Heart left ventricle (tissue), 16 donors: ENCODE measurements around the gene MARCHF2. TPM values are rescaled to one million over a fixed set of nuclear protein-coding genes. Genes with fewer than 3 reads are reported as not detected.

ENCODE experiments used
- ATAC-seq, 4 donors: fragments of 200-7000 bp; cut with Tn5 transposase; one replicate each; pipeline ENCODE4 v1.9.1; 2020 to 2022; ENCODE audit warnings: moderate library complexity in 4 of 4, mild to moderate bottlenecking in 3 of 4, moderate number of reproducible peaks in 1 of 4
- DNase-seq, 5 donors: peaks; one replicate each; pipeline ENCODE4 v3.0.0-alpha.2; 2020
- H3K27ac ChIP-seq, 12 donors: fragments of 200-600 bp; sonication (generic) in 4 of 12; one replicate each; pipeline versions ENCODE4 v1.5.0 to v1.8.0; 2016 to 2022; ENCODE audit warnings: mild to moderate bottlenecking in 2 of 12
- H3K27me3 ChIP-seq, 9 donors: fragments of 200-600 bp; sonication (generic) in 2 of 9; one replicate each; pipeline versions ENCODE4 v1.5.1 to v1.8.0; 2016 to 2022; ENCODE audit warnings: mild to moderate bottlenecking in 3 of 9
- H3K36me3 ChIP-seq, 9 donors: fragments of 200-600 bp; sonication (generic) in 2 of 9; one replicate each; pipeline versions ENCODE4 v1.5.0 to v1.8.0; 2018 to 2022; ENCODE audit warnings: mild to moderate bottlenecking in 2 of 9
- H3K4me1 ChIP-seq, 12 donors: fragments of 200-600 bp; sonication (generic) in 4 of 12; one replicate each; pipeline versions ENCODE4 v1.5.0 to v1.8.0; 2016 to 2022; ENCODE audit warnings: mild to moderate bottlenecking in 3 of 12
- H3K4me3 ChIP-seq, 12 donors: fragments of 200-600 bp; sonication (generic) in 4 of 12; one replicate each; pipeline versions ENCODE4 v1.5.0 to v1.8.0; 2017 to 2022; ENCODE audit warnings: mild to moderate bottlenecking in 9 of 12, moderate library complexity in 4 of 12
- H3K9me3 ChIP-seq, 12 donors: fragments of 200-600 bp; sonication (generic) in 4 of 12; one replicate each; pipeline versions ENCODE4 v1.5.0 to v1.8.0; 2016 to 2022; ENCODE audit warnings: mild to moderate bottlenecking in 1 of 12
- POLR2A ChIP-seq, 2 donors: fragments of 450-650 bp; IDR thresholded peaks; one replicate each; pipeline ENCODE4 v1.6.1; 2017; ENCODE audit warnings: antibody characterized with exemption in 2 of 2, mild to moderate bottlenecking in 2 of 2, moderate library complexity in 2 of 2
- WGBS, 4 donors: extraction: QIAGEN DNeasy Blood & Tissue Kit in 2 of 4; methylation state at CpG; one replicate each; pipeline versions ENCODE4 v1.1.5 to v1.1.7; 2013 to 2018; 5-methylcytosine and 5-hydroxymethylcytosine counted together
- intact Hi-C, 10 donors: fragments of 100-400 bp; cut with DNase I; formaldehyde crosslinking; loops; one replicate each; pipeline versions ENCODE4 v1.11.1 to v1.14.2; 2022
- polyA plus RNA-seq, 2 donors: library from polyadenylated mRNA; stranded (reverse); fragments of 200-250 nt; gene quantifications; one replicate each; pipeline ENCODE4 v1.2.3, GENCODE V29; 2013
- total RNA-seq, 9 donors: library from RNA; depleted of rRNA in 2 of 9; stranded (reverse); fragments of >200 nt in 2 of 9; fragmentation: NEBNext Ultra II Directional in 3 of 9; extraction: Animal tissue kit (Norgen Biotek cat#: 25700) in 3 of 9; gene quantifications; one replicate each; pipeline versions ENCODE4 v1.1.0 to v1.2.4, GENCODE V29; 2016 to 2023
- TF ChIP-seq, protein P1 (sequence below), 12 donors: fragments of 200-600 bp; sonication (generic) in 4 of 12; IDR thresholded peaks; one replicate each; pipeline versions ENCODE4 v1.5.0 to v1.8.0; 2018 to 2022; ENCODE audit warnings: antibody characterized with exemption in 12 of 12, mild to moderate bottlenecking in 5 of 12
- donor health status: ischemic (EF 13 %, LVEDD 7.1; RV severe dilation, severe dysfunction).
- donor health status: healthy with polysubstance abuse.
- donor health status: DM: no; HTN: yes; CAD: no.
- donor health status: DM: no; HTN: no; CAD: no.
- donor health status: ischemic (EF 25% LVEDD 6.9; RV normal size, moderate dysfunction).
- donor health status: ischemic (EF 25% LVEDD 5.7; RV mildly dilated, moderate dysfunction).
- donor health status: healthy.
- donor health status: DM: yes; HTN: yes; CAD: no.
- donor health status: ischemic (EF 35%, LVEDD 5.7; RV mildly dilated, moderate dysfunction).
- donor health status: nonischemic (EF 11% LVEDD 7.7; RV severe dilation, severe dysfunction).
- donor health status: DM: yes; HTN: yes; CAD: no.
- donor health status: PGD.
- donor health status: ischemic (EF 29% LVEDD 5.4; RV normal size, mild dysfunction).
- donor health status: nonischemic (EF 23%, LVEDD 6.1; RV moderate dilation, normal function).

Gene MARCHF2
- total and polyA plus RNA-seq, 11 donors, result 50.7 to 308 (median 82.0) TPM

DNA sequence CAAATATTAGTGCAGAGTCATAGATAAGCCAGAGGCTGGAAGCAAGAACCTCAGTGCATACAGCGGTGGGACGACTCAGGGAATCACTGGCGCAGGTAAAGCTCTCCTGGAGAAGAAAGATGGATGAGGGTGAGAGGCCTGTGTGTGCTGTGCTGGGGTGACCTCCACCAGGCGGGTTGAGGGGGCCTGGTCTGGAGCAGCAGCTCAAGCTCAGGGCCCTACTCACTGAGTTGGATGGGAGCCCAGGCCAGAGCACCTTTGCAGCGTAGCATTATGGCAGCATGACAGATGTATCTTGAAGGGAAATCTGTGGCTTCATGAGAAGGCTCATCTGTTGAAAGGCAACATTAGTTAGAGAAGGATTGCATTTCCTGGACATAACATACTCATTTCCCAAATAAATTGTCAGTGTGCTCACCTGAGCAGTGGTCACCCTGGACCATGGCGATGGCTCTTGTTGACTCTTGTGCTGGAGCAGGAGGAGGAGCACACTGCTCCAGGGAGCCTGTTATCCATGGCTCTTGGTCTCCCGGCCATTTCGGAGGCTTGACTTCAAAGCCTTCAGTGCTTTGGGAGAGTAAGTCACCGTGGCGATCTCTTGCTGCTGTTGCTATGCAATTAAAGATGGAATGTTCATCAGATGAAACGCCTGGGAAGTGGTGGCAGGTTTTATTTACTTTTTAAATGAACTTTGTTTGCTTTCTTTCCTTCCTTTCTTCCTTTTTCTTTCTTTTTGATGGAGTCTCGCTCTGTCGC, 56.7 kb downstream of the MARCHF2 start:
- H3K9me3 ChIP-seq, result no peaks in the 10 kb centered on the region
- H3K4me3 ChIP-seq, result no peak overlapping the region
- H3K27ac ChIP-seq, result peak overlapping the region in 1 of 12 donors; percentile 80
- ATAC-seq (peak in 3 of 4 donors; percentile 24 to 69 (median 27)), DNase-seq (no peak)
- H3K4me1 ChIP-seq, result peaks cover 0 to 38% (median 10%) of the 10 kb centered on the region in 12 donors
- TF ChIP-seq POLR2A (IDR thresholded peaks at IDR 0.05), result no peak
- TF ChIP-seq, protein P1, sequence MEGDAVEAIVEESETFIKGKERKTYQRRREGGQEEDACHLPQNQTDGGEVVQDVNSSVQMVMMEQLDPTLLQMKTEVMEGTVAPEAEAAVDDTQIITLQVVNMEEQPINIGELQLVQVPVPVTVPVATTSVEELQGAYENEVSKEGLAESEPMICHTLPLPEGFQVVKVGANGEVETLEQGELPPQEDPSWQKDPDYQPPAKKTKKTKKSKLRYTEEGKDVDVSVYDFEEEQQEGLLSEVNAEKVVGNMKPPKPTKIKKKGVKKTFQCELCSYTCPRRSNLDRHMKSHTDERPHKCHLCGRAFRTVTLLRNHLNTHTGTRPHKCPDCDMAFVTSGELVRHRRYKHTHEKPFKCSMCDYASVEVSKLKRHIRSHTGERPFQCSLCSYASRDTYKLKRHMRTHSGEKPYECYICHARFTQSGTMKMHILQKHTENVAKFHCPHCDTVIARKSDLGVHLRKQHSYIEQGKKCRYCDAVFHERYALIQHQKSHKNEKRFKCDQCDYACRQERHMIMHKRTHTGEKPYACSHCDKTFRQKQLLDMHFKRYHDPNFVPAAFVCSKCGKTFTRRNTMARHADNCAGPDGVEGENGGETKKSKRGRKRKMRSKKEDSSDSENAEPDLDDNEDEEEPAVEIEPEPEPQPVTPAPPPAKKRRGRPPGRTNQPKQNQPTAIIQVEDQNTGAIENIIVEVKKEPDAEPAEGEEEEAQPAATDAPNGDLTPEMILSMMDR (IDR thresholded peaks at IDR 0.05), result no peak
- peaks cover 6 to 100% (median 100%) of the 10 kb centered on the region in 9 donors for H3K36me3 ChIP-seq
- intact Hi-C loops, result no loop called here
- H3K27me3 ChIP-seq, result no peaks in the 10 kb centered on the region
- 78 to 87% (median 86%) methylated on average over 13 of the region's 13 CpGs for WGBS, 4 donors

DNA sequence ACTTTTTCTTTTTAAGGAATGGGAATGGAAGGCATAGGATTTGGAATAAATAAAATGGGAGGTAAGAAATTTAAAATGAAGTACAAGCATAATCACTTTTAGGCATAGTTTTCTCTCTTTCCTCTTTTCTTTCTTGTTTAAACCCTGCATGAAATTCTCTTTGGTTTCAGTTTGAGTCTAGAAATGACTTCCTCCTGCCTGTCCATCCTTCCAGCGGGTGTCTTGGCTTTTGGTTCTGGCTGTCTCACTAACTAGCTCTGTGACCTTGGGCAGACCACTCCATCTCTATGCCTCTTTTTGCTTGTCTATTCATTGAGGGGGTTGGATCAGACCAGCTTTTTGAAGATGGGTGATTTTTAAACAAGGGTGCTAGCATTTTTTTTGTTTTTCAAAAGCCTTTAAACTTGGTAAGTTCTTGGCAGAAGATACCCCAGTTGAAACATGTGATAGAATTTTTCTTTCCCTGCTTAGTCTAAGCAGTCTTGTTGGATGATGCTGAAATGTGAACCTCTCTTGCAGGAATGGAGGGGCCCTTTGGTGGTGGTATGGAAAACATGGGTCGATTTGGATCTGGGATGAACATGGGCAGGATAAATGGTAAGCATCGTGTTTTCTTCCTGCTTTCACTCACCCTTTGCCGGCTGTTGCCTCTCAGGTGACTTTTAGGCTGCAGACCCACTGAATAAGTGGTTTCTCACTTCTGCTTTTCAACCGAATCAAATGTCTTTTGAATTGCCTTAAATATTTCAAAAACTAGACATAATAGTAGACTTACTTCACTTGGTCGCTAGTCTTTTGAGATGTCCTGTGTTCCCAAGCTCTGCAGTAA, 60.8 kb downstream of the MARCHF2 start:
- WGBS, 4 donors, result 75 to 83% (median 79%) methylated on average over 6 of the region's 6 CpGs
- no peak overlapping the region for H3K4me3 ChIP-seq
- H3K27me3 ChIP-seq, result no peaks in the 10 kb centered on the region
- H3K36me3 ChIP-seq, result peaks cover 4 to 100% (median 99%) of the 10 kb centered on the region in 9 donors
- DNase-seq (no peak), ATAC-seq (no peak)
- H3K9me3 ChIP-seq, result no peaks in the 10 kb centered on the region
- intact Hi-C loops, result no loop called here
- peaks cover 0 to 58% (median 20%) of the 10 kb centered on the region in 12 donors for H3K4me1 ChIP-seq
- TF ChIP-seq, protein P1 (IDR thresholded peaks at IDR 0.05), result no peak
- TF ChIP-seq POLR2A (IDR thresholded peaks at IDR 0.05), result no peak
- peak overlapping the region in 1 of 12 donors; percentile 63 for H3K27ac ChIP-seq

DNA sequence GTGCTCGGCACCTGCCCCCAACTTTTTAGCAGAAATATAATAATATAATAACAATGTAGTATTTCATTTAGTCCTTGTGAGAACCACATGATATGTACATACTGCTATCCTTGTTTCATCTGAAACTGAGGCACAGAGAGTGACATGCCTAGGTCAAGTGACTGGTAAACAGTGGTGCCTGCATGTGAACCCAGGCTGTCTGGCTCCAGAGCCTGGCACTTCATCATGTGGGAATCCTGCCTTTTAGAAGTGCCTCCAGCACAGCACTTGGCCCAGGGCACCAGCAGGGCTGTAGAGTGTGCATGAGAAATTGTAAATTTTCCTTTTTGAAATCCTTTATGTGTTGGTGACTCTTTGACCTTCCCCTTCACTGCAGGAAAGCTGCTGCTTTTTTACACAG, 61.9 kb downstream of the MARCHF2 start:
- DNase-seq (no peak), ATAC-seq (no peak)
- no peak for TF ChIP-seq POLR2A (IDR thresholded peaks at IDR 0.05)
- TF ChIP-seq, protein P1 (IDR thresholded peaks at IDR 0.05), result no peak
- WGBS, 4 donors, result 91 to 98% (median 96%) methylated on average over 1 of the region's 1 CpG
- Histone ChIP-seq H3K27ac (peak overlapping the region in 2 of 12 donors; percentile 20), H3K4me3 (no peak overlapping the region), H3K9me3 (no peaks in the 10 kb centered on the region), H3K27me3 (no peaks in the 10 kb centered on the region), H3K36me3 (peaks cover 4 to 97% (median 94%) of the 10 kb centered on the region in 9 donors), H3K4me1 (peaks cover 0 to 53% (median 21%) of the 10 kb centered on the region in 12 donors)
- intact Hi-C loops, result no loop called here

DNA sequence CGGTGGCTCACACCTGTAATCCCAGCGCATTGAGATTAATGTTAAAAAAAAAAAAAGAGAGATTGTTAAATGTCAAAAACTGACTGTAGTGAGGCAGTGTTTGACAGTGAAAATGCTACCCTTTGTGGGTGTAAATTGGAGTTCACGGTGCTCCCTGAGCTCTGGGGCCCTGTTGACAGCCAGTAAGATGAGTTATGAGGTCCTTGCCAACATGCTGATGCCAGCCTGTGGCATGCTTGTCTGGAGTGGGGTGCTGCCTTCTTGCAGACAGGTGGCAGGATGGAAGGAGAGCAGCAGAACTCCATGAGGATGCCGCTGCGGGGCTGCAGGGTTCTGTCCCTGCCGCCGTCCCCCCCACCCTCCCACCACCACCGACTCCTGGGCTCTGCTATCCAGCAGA, 63.4 kb downstream of the MARCHF2 start:
- DNase-seq (no peak), ATAC-seq (peak in 3 of 4 donors; percentile 46 to 58 (median 54))
- no peak overlapping the region for H3K27ac ChIP-seq
- 40 to 73% (median 64%) methylated on average over 3 to 8 of the region's 8 CpGs for WGBS, 4 donors
- H3K36me3 ChIP-seq, result peaks cover 4 to 94% (median 86%) of the 10 kb centered on the region in 9 donors
- intact Hi-C loops, result no loop called here
- no peak overlapping the region for H3K4me3 ChIP-seq
- no peaks in the 10 kb centered on the region for H3K27me3 ChIP-seq
- TF ChIP-seq, protein P1 (IDR thresholded peaks at IDR 0.05), result peak in 1 of 12 donors; percentile 17
- TF ChIP-seq POLR2A (IDR thresholded peaks at IDR 0.05), result no peak
- no peaks in the 10 kb centered on the region for H3K9me3 ChIP-seq
- peaks cover 0 to 64% (median 33%) of the 10 kb centered on the region in 12 donors for H3K4me1 ChIP-seq
